DMS79 (cell line): ENCODE measurements around the gene CNNM4.
A peak's percentile ranks its signal among the peaks of the same experiment; 100 is the strongest.

ENCODE experiments used
- DNase-seq: peaks from one replicate; lab custom pipeline; 2025; lab: John Stamatoyannopoulos, UW

The CNNM4 gene

DNA sequence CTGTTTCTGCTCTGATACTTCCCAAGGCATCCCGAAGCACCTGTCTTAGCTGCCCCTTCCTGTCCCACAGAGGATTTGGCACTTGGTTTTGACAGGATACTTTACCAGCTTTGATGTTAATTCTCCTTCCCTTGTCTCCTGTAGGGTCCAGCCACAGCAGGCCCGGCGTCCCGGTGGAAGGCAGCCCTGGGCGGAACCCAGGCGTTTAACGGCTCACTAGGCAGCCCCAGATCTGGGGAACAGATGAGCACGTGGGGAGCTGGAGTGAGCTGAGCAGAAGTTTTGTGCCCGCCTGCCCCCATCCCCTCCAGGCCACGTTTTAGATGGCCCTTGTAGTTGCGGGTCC lies 71.7 kb downstream of the CNNM4 start:
- no peak for DNase-seq

GRCh38 chr2:96832754-96833507 lies 72.2 kb downstream of the CNNM4 start:
- peak; percentile 94 for DNase-seq

GRCh38 chr2:96835830-96836229 lies 75.1 kb downstream of the CNNM4 start:
- no peak for DNase-seq

- no peak for DNase-seq
Observed at GRCh38 chr2:96837575-96837974, 76.9 kb downstream of the CNNM4 start.

DNA sequence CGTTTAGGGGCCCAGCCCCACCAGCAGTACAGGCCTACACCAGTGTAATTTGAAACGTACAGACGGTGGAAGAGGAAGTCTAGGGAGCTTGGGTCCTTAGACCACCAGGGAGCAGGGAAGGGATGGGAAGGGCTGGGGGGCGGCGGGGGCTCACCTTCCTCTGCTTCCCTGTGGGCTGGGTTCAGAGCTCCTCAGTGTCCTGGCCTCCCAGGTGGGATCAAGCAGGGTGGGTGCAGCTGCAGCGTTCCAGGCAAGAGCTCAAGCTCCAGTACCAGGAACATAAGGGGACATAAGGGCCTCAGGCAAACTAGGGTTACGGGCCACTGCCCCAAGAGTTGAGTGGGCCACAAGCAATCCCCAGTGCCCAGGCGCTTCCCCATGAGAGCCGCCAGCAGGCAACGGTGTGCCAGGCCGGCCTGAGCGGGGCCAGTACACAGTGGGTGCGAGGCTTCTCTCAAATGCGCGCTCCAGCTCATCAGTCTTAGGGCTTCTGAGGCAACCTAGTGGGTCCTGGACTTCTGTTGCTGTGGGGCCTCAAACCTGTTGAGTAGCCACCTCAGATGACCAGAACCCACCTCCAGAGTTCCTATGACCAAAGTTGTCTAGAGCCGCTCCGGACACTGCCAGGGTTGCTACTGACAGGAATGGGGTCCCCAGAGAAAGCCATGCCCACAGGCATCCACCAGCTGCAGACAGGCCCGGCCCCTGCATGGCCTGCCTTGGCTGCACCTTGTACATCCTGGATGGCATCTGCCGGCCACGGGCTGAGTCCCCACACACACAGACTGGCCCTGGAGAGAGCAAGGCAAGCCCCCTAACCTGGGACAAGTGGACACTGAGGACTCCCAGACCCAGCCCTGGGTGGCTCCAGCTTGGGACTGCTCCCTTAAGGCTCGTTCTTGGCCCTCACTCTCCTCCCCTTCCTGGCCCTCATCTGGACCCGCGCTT lies 77.9 kb downstream of the CNNM4 start:
- DNase-seq: no peak

- no peak for DNase-seq
Observed at GRCh38 chr2:96839293-96839874, 78.7 kb downstream of the CNNM4 start.

GRCh38 chr2:96839875-96840850 lies 79.5 kb downstream of the CNNM4 start:
- no peak for DNase-seq

- no peak for DNase-seq
Observed at GRCh38 chr2:96841701-96842495, 81.2 kb downstream of the CNNM4 start.

- DNase-seq: no peak
Observed at GRCh38 chr2:96842600-96842999, 81.9 kb downstream of the CNNM4 start.

GRCh38 chr2:96843538-96844268 lies 83.0 kb downstream of the CNNM4 start, which contains the start of gene ANKRD23:
Gene ANKRD23, minus strand, starts transcription at chr2:96844021. Its CDS starts 29 bp downstream, at chr2:96843992.
- no peak for DNase-seq

- DNase-seq: no peak
Observed at GRCh38 chr2:96844405-96844808, 83.7 kb downstream of the CNNM4 start.

DNA sequence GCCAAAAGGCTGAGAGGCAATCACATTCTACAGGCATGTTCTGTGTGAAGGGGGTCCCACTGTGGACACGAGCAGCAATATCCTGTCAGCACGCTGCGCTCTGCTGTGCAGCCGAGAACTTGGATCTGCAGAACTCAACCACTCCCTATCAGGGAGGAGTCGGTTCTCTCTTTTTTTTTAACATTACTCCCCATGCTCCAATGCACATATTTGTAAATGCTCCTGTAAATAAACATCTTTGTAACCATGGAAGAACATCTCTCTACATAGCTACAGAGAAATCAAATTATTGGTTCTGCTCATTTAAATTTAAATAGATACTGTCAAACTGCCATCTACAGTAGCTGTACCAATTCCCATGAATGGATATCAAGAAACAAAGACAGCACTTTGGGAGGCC lies 86.1 kb downstream of the CNNM4 start:
- DNase-seq: no peak

GRCh38 chr2:96847586-96847985 lies 86.9 kb downstream of the CNNM4 start:
- no peak for DNase-seq

DNA sequence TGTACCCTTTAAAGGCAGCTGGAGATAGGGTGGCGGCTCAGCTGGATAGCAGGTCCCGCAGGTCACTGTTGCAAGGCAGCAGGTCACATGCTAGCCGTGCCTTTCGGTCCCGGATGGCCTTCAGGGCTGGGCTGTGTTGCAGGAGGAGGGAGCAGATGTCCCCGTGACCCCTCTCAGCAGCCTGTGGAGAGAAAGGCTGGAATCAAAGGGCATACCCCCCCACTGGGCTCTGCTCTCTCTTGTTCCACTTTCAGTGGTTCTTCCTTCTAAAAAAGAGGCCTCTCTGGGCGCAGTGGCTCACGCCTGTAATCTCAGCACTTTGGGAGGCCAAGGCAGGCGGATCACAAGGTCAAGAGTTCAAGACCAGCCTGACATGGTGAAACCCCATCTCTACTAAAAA lies 87.6 kb downstream of the CNNM4 start:
- no peak for DNase-seq

DNA sequence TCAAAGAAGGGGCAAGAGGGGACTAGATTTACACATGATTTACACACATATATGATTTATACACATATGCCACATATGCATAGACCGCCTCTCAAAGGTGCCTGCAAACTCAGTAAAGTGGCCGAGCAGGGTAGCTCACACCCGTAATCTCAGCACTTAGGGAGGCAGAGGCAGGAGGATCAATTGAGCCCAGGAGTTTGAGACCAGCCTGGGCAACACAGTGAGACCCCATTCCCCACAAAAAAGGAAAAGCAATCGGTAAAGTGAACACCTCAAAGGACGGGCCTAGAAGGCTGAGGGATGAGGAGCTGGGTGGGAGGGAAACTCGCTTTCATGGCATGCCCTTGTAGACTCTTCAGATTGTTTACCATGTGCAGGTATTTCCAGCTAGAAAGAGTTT lies 92.0 kb downstream of the CNNM4 start:
- no peak for DNase-seq

DNA sequence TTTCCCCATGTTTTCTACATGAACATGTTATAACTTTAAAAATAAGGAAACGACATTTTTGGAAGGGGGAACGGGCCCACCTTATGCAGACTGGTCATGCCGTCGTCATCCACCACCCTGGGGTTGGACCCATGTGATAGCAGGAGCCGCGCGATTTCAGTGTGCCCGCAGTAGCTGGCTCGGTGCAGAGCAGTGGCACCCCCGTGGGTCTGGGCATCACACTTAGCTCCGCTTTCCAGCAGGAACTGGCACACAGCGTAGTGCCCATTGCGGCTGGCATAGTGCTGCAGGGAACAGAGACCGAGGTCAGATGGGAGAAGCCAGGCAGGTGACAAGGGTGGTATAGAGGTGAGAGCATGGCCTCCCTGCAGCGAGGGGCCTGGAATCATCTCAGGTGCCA lies 92.6 kb downstream of the CNNM4 start:
- DNase-seq: no peak

GRCh38 chr2:96856776-96857666 lies 96.3 kb downstream of the CNNM4 start:
- DNase-seq: no peak

- DNase-seq: peak; percentile 92
Observed at GRCh38 chr2:96857667-96858372, 97.1 kb downstream of the CNNM4 start, which contains the start of gene ANKRD39. Gene ANKRD39, minus strand, starts transcription at chr2:96858016. Its CDS starts 29 bp downstream, at chr2:96857987.
